HS-27A (cell line): ENCODE results near the gene TUBGCP3.
"Not testable (repeated sequence)": the region's sequence is repeated elsewhere in the genome, so short reads cannot be mapped to it uniquely, and the experiment has no call there.

Experiments
- DNase-seq: peaks from one replicate; pipeline ENCODE4 v3.0.0-alpha.2; 2012; ENCODE audit warnings: low read depth, missing footprints

The TUBGCP3 gene

GRCh38 chr13:112587764-112588489 lies at the start of gene TUBGCP3:
Gene TUBGCP3, minus strand, starts transcription at chr13:112588153. Its CDS starts 173 bp downstream, at chr13:112587980.
- DNase-seq = no peak

DNA sequence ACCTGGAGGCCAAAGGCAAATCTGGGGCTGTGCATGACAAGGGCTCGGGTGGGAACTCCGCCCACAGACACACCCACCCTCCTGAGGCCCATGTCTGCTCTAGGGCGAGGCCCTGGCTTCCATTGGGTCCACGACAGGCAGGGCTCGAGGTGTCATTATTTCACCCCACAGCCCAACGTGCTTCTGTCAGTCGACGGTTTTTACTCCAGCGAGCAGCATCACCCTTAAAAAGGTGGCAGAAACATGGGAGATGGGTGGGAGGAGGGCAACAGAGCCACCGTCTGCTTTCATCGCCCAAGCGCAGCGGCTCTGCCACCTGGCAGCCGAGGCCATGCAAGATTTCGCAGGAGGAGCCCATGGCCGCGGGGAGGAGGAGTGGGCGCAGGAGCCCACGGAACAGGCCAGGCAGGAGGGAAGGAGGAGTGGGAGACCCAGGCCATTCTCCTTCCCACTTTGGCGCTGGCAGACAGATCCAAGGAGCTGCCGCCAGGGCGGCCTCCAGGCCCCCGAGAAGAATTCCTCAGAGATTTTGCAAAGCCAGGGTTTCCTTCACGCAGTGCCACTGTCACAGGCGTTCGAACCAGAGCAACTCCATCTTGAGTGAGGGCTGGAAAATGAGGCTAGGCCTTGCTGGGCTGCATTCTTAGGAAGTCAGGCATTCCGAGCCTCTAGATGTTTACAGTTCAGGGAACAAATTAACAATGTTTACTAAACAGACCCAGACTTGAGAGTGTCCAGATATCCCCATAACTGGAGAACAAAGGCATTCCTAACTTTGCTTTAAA lies 49.3 kb upstream of the TUBGCP3 start:
- no peak for DNase-seq

DNA sequence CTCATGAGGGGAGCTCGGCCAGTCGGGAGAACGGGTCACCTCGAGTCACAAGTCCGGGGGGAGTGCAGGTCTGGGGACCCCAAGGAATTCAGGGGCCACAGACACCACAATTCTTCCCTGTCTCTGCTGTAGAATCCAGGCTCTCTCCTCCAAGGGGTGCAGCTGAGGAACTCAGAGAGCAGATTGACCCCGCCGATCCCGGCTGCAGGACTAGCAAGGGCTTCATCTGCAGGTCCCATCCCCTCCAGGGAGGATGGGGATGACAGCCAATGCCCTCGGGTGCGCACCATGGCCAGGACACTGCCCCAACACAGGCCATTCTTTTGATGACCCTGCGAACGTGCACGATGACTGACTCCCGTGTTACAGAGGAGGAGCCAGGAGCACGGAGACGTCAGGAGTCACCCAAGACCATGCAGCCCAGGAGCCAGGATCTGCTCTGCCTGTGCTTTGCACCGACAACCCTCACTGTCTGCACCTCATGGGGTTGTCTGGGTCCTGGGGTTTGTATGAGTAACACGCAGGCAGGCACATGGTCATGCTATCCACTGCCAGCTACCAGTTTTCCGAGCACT lies 48.5 kb upstream of the TUBGCP3 start:
- no peak for DNase-seq

- no peak for DNase-seq
These were observed 47.4 kb upstream of the TUBGCP3 start for GRCh38 chr13:112635323-112635722.

DNA sequence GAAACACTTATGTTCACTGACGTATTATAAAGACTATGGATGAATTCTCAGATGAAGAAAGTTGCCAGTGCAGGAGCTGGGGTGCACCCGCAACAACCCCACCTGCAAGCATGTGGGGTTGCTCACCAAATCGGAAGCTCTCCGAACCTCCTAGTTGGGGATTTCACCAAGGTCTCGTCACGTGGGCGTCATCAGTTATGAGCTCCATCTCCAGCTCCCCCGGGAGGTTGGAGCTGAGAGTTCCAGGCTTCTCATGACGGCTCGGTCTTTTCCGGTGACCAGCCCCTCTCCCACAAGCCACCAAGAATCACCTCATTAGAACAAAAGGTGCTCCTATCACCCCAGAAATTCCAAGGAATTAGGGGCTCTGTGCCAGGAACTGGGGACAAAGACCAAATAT lies 46.1 kb upstream of the TUBGCP3 start:
- DNase-seq = no peak

DNA sequence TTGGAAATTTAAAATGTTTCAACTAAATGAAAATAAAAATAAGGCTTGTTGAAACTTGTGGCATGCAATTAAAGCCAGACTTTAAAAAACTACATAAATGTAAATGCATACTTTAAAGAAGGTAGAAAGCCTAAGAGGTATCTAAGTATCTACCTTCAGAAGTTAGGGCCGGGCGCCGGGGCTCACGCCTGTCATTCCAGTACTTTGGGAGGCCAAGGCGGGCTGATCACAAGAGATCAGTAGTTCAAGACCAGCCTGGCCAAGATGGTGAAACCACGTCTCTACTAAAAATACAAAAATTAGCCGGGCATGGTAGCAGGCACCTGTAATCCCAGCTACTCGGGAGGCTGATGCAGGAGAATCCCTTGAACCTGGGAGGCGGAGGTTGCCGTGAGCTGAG lies 42.3 kb upstream of the TUBGCP3 start:
- DNase-seq = not testable (repeated sequence)

DNA sequence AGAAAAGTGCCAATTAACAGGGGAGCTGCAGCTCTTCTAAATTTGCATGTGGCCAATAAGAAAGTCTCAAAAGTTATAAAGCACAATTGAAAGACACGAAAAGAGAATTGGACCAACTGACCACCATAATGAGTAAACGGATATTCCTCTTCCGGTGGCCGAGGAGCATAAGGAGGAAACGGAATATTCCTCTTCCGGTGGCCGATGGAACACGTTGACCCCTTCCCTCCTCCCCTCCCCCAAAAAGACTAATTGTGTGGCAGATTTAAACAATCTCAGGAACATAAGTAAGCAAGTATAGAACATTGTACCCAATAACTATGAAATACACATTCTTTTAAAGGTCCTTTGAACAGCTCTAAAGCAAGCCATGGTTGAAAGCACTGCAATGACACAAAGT lies 41.2 kb upstream of the TUBGCP3 start:
- no peak for DNase-seq

GRCh38 chr13:112627613-112628012 lies 39.7 kb upstream of the TUBGCP3 start:
- DNase-seq = not testable (repeated sequence)

- no peak for DNase-seq
These were observed 39.2 kb upstream of the TUBGCP3 start for GRCh38 chr13:112627161-112627560.

GRCh38 chr13:112626761-112627160 lies 38.8 kb upstream of the TUBGCP3 start:
- DNase-seq = no peak

GRCh38 chr13:112626124-112626523 lies 38.2 kb upstream of the TUBGCP3 start:
- DNase-seq = no peak

DNA sequence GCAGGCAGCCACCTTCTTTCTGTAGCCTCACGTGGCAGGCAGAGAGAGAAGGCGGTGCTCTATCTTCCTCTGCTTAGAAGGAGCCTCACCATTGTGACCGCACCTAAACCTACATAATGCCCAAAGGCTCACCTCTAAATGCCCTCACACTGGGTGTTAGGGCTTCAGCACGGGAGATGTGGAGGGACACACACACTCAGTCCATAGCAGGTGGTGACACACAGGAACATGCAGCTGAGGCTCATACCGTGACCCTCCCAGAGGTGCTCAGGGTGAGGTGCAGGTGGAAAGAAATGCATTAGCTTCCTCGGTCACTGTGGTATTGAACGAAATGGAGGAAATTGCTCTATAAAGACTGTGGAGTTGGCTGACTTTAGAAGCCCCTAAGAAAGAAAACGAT lies 37.7 kb upstream of the TUBGCP3 start:
- no peak for DNase-seq

DNA sequence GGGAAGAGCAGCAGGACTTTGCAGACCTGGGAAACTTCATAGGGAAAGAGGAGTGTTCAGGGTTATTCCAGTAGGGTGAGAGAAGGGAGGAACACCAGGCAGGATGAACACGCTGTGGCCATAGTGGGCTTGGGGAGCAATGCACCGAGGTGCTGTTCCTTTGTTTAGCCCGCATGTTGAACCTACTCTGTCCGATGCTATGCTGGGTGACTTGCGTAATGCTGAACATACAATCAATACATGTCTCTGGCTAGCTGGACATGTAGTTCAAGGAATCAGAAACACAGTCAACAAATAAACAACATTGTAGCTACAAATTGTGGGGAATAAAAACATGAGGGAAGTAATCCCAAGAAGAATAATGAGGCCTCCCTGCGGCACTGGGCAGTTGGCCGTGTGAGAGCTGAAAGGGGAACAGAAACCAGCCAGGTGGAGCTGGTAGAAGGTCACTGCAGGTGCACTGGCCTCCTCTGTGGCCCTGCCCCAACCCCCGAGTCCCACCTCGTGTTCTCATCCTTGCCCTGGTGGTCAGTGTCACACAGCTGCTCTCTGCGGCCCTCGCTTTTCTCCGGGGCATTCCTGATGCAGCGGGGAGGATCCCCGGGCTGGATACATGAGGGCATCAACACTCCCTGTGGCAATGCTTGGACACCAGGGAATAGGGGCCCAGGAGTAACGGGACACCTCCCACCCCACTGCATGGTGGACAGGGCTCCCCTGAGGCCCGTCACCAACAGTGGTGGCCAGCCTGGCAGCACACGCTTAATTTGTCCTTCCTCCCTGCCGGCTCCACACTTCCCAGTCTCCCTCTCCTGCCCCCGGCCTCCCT lies 36.9 kb upstream of the TUBGCP3 start:
- DNase-seq = no peak

- DNase-seq = no peak
These were observed 36.1 kb upstream of the TUBGCP3 start for GRCh38 chr13:112624040-112624439.

GRCh38 chr13:112623051-112623711 lies 35.2 kb upstream of the TUBGCP3 start:
- DNase-seq = no peak

DNA sequence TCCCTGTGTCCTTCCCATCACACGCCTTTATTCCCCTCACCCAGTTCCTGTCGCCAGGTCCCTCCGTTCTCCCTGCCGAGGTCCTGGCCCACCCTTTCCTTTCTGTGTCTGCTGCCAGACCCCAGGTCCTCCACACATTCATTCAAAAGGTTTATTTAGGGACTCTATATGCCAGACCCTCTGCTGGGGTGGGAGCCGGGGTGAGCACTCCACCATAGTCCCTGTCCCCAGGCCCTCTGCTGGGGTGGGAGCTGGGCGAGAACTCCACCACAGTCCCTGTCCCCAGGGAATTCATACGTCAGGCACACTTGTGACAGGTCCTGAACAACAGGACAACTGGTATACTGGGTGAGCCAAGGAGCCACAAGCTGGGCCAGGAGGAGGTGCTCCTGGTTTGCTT lies 34.4 kb upstream of the TUBGCP3 start:
- no peak for DNase-seq

- DNase-seq = no peak
These were observed 32.0 kb upstream of the TUBGCP3 start for GRCh38 chr13:112619730-112620631.

GRCh38 chr13:112618501-112618900 lies 30.5 kb upstream of the TUBGCP3 start:
- no peak for DNase-seq

DNA sequence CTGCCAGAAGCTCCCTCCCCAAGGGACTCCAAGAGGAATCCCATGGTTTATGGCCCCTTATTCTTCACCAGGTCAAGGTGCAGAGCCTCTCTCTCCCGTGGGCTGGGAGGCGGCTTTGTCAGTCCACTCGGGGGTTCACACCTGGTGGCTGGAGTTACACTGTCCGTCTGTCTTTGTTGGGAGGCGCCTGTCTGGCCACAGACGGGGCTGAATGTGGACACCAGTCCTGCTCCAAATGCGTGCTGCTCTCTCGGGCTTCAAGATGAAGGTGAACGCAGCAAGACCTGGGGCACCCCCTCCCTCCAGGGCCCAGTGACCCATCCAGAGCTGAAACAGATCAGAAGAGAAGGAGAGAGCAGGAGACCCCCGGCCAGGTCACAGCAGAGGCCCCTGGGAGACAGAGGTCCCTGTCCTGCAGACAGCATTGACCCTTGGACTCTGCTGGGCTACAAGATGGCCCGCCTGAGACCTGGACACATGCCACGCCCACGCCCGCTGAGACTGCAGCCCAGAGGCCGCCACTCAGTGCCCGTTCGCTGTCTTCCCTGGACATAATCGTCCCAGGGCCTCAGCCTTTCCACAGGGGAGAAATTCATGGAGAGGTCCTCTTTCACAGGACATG lies 29.9 kb upstream of the TUBGCP3 start:
- DNase-seq = no peak
